GM12878 (cell line): ENCODE data around the gene FGF12. TPM values are rescaled to one million over a fixed set of nuclear protein-coding genes. Genes with fewer than 3 reads are reported as not detected.

ENCODE experiments used
- ATAC-seq: fragments of 200-7000 bp; cut with Tn5 transposase; 3 replicates; pipeline ENCODE4 v1.9.1; 2020; ENCODE audit warnings: mild to moderate bottlenecking, moderate library complexity
- BruUV-seq: library from RNA; stranded (reverse); fragments of 400-500 nt; replicated peaks from 2 replicates; lab custom pipeline; 2021; lab: Mats Ljungman, UMichigan
- CTCF ChIA-PET: fragments of 300-600 bp; sonication (Branson Sonifier 250); formaldehyde crosslinking; extraction: SDS; loops from one replicate; lab custom pipeline; 2021; ENCODE audit warnings: inconsistent platforms; lab: Yijun Ruan, JAX
- POLR2A ChIA-PET: fragments of 350-600 bp; formaldehyde crosslinking; extraction: SDS; loops from one replicate; lab custom pipeline; 2021; ENCODE audit warnings: inconsistent platforms; lab: Charles Lee
- RAD21 ChIA-PET: fragments of 300-600 bp; sonication (Branson Sonifier 250); formaldehyde crosslinking; loops from one replicate; lab custom pipeline; 2023; ENCODE audit warnings: antibody characterized with exemption; ENCODE audit not compliant: unreplicated experiment; lab: Charles Lee
- SMC1A ChIA-PET: fragments of 300-600 bp; sonication (Branson Sonifier 250); formaldehyde crosslinking; loops from one replicate; lab custom pipeline; 2023; ENCODE audit not compliant: unreplicated experiment, uncharacterized antibody; lab: Charles Lee
- DNase-seq: peaks from one replicate; pipeline ENCODE4 v3.0.0-alpha.2; 2011; ENCODE audit warnings: low read depth, low spot score
- FAIRE-seq: peaks from 3 replicates; lab custom pipeline; 2011; peaks lifted over from hg19 to GRCh38; lab: Jason Lieb, UNC
- H2AFZ ChIP-seq: 2 replicates; pipeline ENCODE4 v1.6.0; 2011; ENCODE audit warnings: low read depth, low read length, control low read depth; ENCODE audit not compliant: control insufficient read depth
- H3K27ac ChIP-seq: 2 replicates; pipeline ENCODE4 v1.5.1; 2011; ENCODE audit warnings: control low read depth; ENCODE audit not compliant: control insufficient read depth, insufficient read depth
- H3K27me3 ChIP-seq, 2 experiments: replicated peaks in 1 of 2; 2 replicates each; pipeline versions ENCODE4 v1.6.0 to v1.6.1; 2011; ENCODE audit warnings: low read length in 1 of 2; ENCODE audit not compliant: control insufficient read depth in 2 of 2, insufficient read depth in 2 of 2
- H3K36me3 ChIP-seq, 2 experiments: 2 replicates each; pipeline ENCODE4 v1.5.1; 2011; ENCODE audit warnings: low read length in 1 of 2; ENCODE audit not compliant: control insufficient read depth in 2 of 2, insufficient read depth in 2 of 2
- H3K4me1 ChIP-seq: 2 replicates; pipeline ENCODE4 v1.6.1; 2011; ENCODE audit warnings: mild to moderate bottlenecking, low read length, moderate library complexity, mixed read lengths; ENCODE audit not compliant: control insufficient read depth, insufficient read depth
- H3K4me2 ChIP-seq: 2 replicates; pipeline ENCODE4 v1.6.0; 2011; ENCODE audit warnings: control low read depth; ENCODE audit not compliant: control insufficient read depth, insufficient read depth
- H3K4me3 ChIP-seq: fragments of 200-600 bp; sonication (generic); 2 replicates; pipeline ENCODE4 v1.5.1; 2016
- H3K79me2 ChIP-seq: 2 replicates; pipeline ENCODE4 v1.6.0; 2011; ENCODE audit warnings: low read length; ENCODE audit not compliant: control insufficient read depth, insufficient read depth
- H3K9ac ChIP-seq: 2 replicates; pipeline ENCODE4 v1.8.0; 2011; ENCODE audit warnings: low read length, control low read depth, mixed read lengths; ENCODE audit not compliant: control insufficient read depth, insufficient read depth
- H3K9me3 ChIP-seq: replicated peaks from 3 replicates; pipeline ENCODE4 v1.5.1; 2011; ENCODE audit warnings: mild to moderate bottlenecking, low read length; ENCODE audit not compliant: control insufficient read depth, insufficient read depth
- H4K20me1 ChIP-seq: 2 replicates; pipeline ENCODE4 v1.6.0; 2011; ENCODE audit not compliant: control insufficient read depth, insufficient read depth
- BRCA1 ChIP-seq: IDR thresholded peaks from 2 replicates; pipeline ENCODE4 v1.6.1; 2011; ENCODE audit warnings: low read depth, low read length, improper control_type of control experiment
- CEBPB ChIP-seq, 2 experiments: fragments of 150-350 bp in 1 of 2; IDR thresholded peaks; 2 replicates each; pipeline ENCODE4 v1.6.1; 2012 to 2014; ENCODE audit warnings: low read depth in 2 of 2, low read length in 2 of 2, borderline replicate concordance in 1 of 2, inconsistent platforms in 1 of 2
- CHD1 ChIP-seq: IDR thresholded peaks from 2 replicates; pipeline ENCODE4 v1.6.1; 2012; ENCODE audit warnings: low read depth, low read length, improper control_type of control experiment
- EED ChIP-seq: sonication (generic); IDR thresholded peaks from 2 replicates; pipeline ENCODE4 v1.6.1; 2016; ENCODE audit warnings: antibody characterized with exemption, low read depth
- FOXM1 ChIP-seq: IDR thresholded peaks from 2 replicates; pipeline ENCODE4 v1.6.1; 2012; ENCODE audit warnings: low read depth, mild to moderate bottlenecking, inconsistent platforms, low read length, moderate library complexity
- HDAC2 ChIP-seq: fragments of 200-600 bp; sonication (generic); IDR thresholded peaks from 2 replicates; pipeline ENCODE4 v1.6.1; 2017
- IKZF2 ChIP-seq, 2 experiments: fragments of 450-650 bp; IDR thresholded peaks; 2 replicates each; pipeline ENCODE4 v1.6.1; 2017; ENCODE audit warnings: mild to moderate bottlenecking in 2 of 2, moderate library complexity in 2 of 2
- IRF4 ChIP-seq: IDR thresholded peaks from 2 replicates; pipeline ENCODE4 v1.6.1; 2011; ENCODE audit warnings: low read depth, low read length
- LARP7 ChIP-seq: fragments of 450-650 bp; IDR thresholded peaks from 2 replicates; pipeline ENCODE4 v1.6.1; 2017; ENCODE audit warnings: mild to moderate bottlenecking
- NBN ChIP-seq: fragments of 450-650 bp; IDR thresholded peaks from 2 replicates; pipeline ENCODE4 v1.6.1; 2016
- RB1 ChIP-seq: fragments of 450-650 bp; formaldehyde crosslinking; IDR thresholded peaks from 2 replicates; pipeline ENCODE4 v1.6.1; 2017; ENCODE audit warnings: mild to moderate bottlenecking, borderline replicate concordance
- SIX5 ChIP-seq: IDR thresholded peaks from 2 replicates; pipeline ENCODE4 v1.6.1; 2011; ENCODE audit warnings: mild to moderate bottlenecking, low read depth, low read length, moderate library complexity; ENCODE audit not compliant: severe bottlenecking
- SRF ChIP-seq, 2 experiments: IDR thresholded peaks; 2 replicates each; pipeline ENCODE4 v1.6.1; 2011; ENCODE audit warnings: low read depth in 2 of 2, low read length in 2 of 2, mild to moderate bottlenecking in 1 of 2, moderate library complexity in 1 of 2
- STAT1 ChIP-seq: fragments of 450-650 bp; conservative IDR thresholded peaks from 2 replicates; pipeline ENCODE4 v1.6.1; 2014; ENCODE audit warnings: antibody characterized with exemption, mild to moderate bottlenecking
- TCF7 ChIP-seq: IDR thresholded peaks from 2 replicates; pipeline ENCODE4 v1.6.1; 2014; ENCODE audit warnings: antibody characterized with exemption, borderline replicate concordance
- YBX1 ChIP-seq: fragments of 450-650 bp; IDR thresholded peaks from 2 replicates; pipeline ENCODE4 v1.6.1; 2016; ENCODE audit warnings: antibody characterized with exemption
- ZNF24 ChIP-seq: fragments of 450-650 bp; IDR thresholded peaks from 2 replicates; pipeline ENCODE4 v1.6.1; 2017; ENCODE audit warnings: antibody characterized with exemption, mild to moderate bottlenecking
- ZSCAN29 ChIP-seq: fragments of 450-650 bp; IDR thresholded peaks from 2 replicates; pipeline ENCODE4 v1.6.1; 2017; ENCODE audit warnings: mild to moderate bottlenecking, moderate library complexity
- WGBS: methylation state at CpG from one replicate; pipeline ENCODE4 v1.1.6; 2016; ENCODE audit warnings: low lambda C conversion rate; ENCODE audit not compliant: insufficient replicate concordance, insufficient coverage; ENCODE audit errors: missing lambda C conversion rate; 5-methylcytosine and 5-hydroxymethylcytosine counted together
- in situ Hi-C: fragments of 300-500 bp; cut with MboI; formaldehyde crosslinking; loops from 9 replicates; pipeline ENCODE4 v1.14.3; 2018; ENCODE audit warnings: mixed read lengths
- intact Hi-C: fragments of 100-400 bp; cut with micrococcal nuclease; formaldehyde crosslinking; loops from one replicate; pipeline ENCODE4 v1.14.2; 2022; ENCODE audit not compliant: unreplicated experiment
- polyA plus RNA-seq, 11 experiments: library from polyadenylated mRNA; depleted of rRNA in 4 of 11; unstranded in 6 of 11; stranded (reverse) in 5 of 11; fragments of >200 nt; fragmentation: Nextera tagmentation in 4 of 11; fragmentation: Illumina TruSeq in 1 of 11; extraction: Ambion mirVana in 4 of 11; extraction: Trizol in 1 of 11; gene quantifications; 1 replicate in 1 of 11; 2 replicates in 10 of 11; pipeline versions ENCODE4 v1.2.1 to v1.2.3, GENCODE V29; 2011 to 2016; ENCODE audit warnings: inconsistent platforms in 2 of 11, missing spikeins in 2 of 11, low read depth in 1 of 11
- total RNA-seq, 4 experiments: library from RNA; depleted of rRNA in 3 of 4; stranded (reverse); fragments of >200 nt in 3 of 4; fragmentation: Illumina TruSeq in 1 of 4; extraction: Trizol in 1 of 4; gene quantifications; 2 replicates each; pipeline versions ENCODE4 v1.2.1 to v1.2.3, GENCODE V29; 2013 to 2021
- TF ChIP-seq, protein P1 (sequence below): fragments of 450-650 bp; IDR thresholded peaks from 2 replicates; pipeline ENCODE4 v1.6.1; 2017; ENCODE audit warnings: mild to moderate bottlenecking, moderate library complexity
- TF ChIP-seq, protein P2 (sequence below): IDR thresholded peaks from 2 replicates; pipeline ENCODE4 v1.6.1; 2011; ENCODE audit warnings: low read depth, low read length, improper control_type of control experiment, borderline replicate concordance

Gene FGF12
- total and polyA plus RNA-seq, 10 of the 15 experiments (the other 5 are each of a cell fraction or from before 2014, with no cell fraction given), result 0.03 to 0.43 (median 0.13) TPM; not detected in 7

DNA sequence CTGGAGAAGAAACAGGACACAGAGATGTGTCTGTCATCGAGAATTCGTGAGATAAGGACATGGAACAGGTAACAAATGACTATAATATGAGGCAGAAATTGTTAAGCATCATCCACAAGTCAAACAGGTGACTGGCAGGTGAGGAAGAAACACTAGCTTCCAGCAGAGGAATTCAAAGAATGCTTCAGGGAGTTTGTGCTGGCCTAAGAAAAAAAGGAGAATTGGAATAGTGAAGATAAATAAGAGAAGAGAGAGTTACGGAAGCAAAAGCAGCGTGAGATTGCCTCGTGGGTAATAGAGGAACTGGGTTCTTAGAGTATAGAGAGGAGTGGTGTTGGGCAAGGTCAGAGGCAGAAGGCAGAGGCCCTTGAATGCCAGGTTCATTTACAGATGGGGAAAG is 22.9 kb upstream of the FGF12 start:
- no peak for ATAC-seq
- Histone ChIP-seq H3K4me1 (no peaks in the 10 kb centered on the region), H3K9me3 (no peaks in the 10 kb centered on the region), H3K79me2 (no peaks in the 10 kb centered on the region), H3K27me3 (0 out of 4 replicates have a peak, but pooled peaks cover 0 to 3% of the 10 kb centered on the region in 2 experiments), H3K9ac (no peak overlapping the region), H3K4me3 (no peak overlapping the region), H3K4me2 (no peak overlapping the region), H2AFZ (no peak overlapping the region), H3K36me3 (no peaks in the 10 kb centered on the region), H3K27ac (no peak overlapping the region), H4K20me1 (no peaks in the 10 kb centered on the region)
- SMC1A ChIA-PET, result no interaction called here
- no peak for DNase-seq
- BruUV-seq, result no TSS peak
- in situ Hi-C loops, result no loop called here
- RAD21 ChIA-PET, result no interaction called here
- intact Hi-C loops, result no loop called here
- no peak for TF ChIP-seq EED
- TF ChIP-seq CHD1, result no peak
- TF ChIP-seq, protein P1, sequence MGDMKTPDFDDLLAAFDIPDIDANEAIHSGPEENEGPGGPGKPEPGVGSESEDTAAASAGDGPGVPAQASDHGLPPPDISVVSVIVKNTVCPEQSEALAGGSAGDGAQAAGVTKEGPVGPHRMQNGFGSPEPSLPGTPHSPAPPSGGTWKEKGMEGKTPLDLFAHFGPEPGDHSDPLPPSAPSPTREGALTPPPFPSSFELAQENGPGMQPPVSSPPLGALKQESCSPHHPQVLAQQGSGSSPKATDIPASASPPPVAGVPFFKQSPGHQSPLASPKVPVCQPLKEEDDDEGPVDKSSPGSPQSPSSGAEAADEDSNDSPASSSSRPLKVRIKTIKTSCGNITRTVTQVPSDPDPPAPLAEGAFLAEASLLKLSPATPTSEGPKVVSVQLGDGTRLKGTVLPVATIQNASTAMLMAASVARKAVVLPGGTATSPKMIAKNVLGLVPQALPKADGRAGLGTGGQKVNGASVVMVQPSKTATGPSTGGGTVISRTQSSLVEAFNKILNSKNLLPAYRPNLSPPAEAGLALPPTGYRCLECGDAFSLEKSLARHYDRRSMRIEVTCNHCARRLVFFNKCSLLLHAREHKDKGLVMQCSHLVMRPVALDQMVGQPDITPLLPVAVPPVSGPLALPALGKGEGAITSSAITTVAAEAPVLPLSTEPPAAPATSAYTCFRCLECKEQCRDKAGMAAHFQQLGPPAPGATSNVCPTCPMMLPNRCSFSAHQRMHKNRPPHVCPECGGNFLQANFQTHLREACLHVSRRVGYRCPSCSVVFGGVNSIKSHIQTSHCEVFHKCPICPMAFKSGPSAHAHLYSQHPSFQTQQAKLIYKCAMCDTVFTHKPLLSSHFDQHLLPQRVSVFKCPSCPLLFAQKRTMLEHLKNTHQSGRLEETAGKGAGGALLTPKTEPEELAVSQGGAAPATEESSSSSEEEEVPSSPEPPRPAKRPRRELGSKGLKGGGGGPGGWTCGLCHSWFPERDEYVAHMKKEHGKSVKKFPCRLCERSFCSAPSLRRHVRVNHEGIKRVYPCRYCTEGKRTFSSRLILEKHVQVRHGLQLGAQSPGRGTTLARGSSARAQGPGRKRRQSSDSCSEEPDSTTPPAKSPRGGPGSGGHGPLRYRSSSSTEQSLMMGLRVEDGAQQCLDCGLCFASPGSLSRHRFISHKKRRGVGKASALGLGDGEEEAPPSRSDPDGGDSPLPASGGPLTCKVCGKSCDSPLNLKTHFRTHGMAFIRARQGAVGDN, result no peak
- TF ChIP-seq SIX5, result no peak
- no peak for TF ChIP-seq RB1
- TF ChIP-seq HDAC2, result no peak
- no peak for TF ChIP-seq SRF (IDR thresholded peaks at IDR 0.05; ENCODE audit: low read depth in 2 of 2, low read length in 2 of 2)
- no peak for TF ChIP-seq CEBPB (IDR thresholded peaks at IDR 0.05; ENCODE audit: borderline replicate concordance in 1 of 2, low read depth in 2 of 2, low read length in 2 of 2)
- TF ChIP-seq TCF7, result no peak
- no peak for TF ChIP-seq STAT1
- TF ChIP-seq YBX1, result no peak
- no peak for TF ChIP-seq NBN
- no peak for TF ChIP-seq ZSCAN29
- TF ChIP-seq FOXM1, result no peak
- no peak for TF ChIP-seq IRF4
- no peak for TF ChIP-seq ZNF24
- TF ChIP-seq BRCA1, result no peak
- TF ChIP-seq, protein P2, sequence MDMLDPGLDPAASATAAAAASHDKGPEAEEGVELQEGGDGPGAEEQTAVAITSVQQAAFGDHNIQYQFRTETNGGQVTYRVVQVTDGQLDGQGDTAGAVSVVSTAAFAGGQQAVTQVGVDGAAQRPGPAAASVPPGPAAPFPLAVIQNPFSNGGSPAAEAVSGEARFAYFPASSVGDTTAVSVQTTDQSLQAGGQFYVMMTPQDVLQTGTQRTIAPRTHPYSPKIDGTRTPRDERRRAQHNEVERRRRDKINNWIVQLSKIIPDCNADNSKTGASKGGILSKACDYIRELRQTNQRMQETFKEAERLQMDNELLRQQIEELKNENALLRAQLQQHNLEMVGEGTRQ, result no peak
- no peak for TF ChIP-seq IKZF2 (IDR thresholded peaks at IDR 0.05)
- no peak for TF ChIP-seq LARP7
- no peak for FAIRE-seq
- CTCF ChIA-PET, result no interaction called here
- WGBS, result 44% methylated on average over 5 of the region's 5 CpGs
- POLR2A ChIA-PET, result no interaction called here
